Left colon (tissue), 2 donors: ENCODE data around the gene AGBL3. TPM values are rescaled to one million over a fixed set of nuclear protein-coding genes. Genes with fewer than 3 reads are reported as not detected.
"Not testable (repeated sequence)": the region's sequence is repeated elsewhere in the genome, so short reads cannot be mapped to it uniquely, and the experiment has no call there.

Experiments
- ATAC-seq: fragments of 200-7000 bp; cut with Tn5 transposase; one replicate; pipeline ENCODE4 v1.9.1; 2020; ENCODE audit warnings: mild to moderate bottlenecking, moderate library complexity
- DNase-seq, 2 donors: peaks; one replicate each; pipeline ENCODE4 v3.0.0-alpha.2; 2020
- intact Hi-C, 2 donors: fragments of 100-400 bp; cut with DNase I in 1 of 2; cut with micrococcal nuclease in 1 of 2; formaldehyde crosslinking; loops; one replicate each; pipeline versions ENCODE4 v1.11.2 to v1.14.0; 2022; cut with DNase I, micrococcal nuclease
- total RNA-seq, 2 donors: library from RNA; stranded (reverse); fragmentation: NEBNext Ultra II Directional; extraction: Animal tissue kit (Norgen Biotek cat#: 25700); gene quantifications; one replicate each; pipeline ENCODE4 v1.2.1, GENCODE V29; 2021
- donor health status: DM: no; HTN: no; CAD: no.
- donor health status: DM: yes; HTN: yes; CAD: no.

The AGBL3 gene
- total RNA-seq, 2 donors from 2014 or later: 0.64 to 0.78 TPM

- intact Hi-C loops: loop anchor here in 1 of 2 donors (5.0 kb wide), 1 partner anchor 95 kb away; no protein-coding TSS in a partner anchor
- DNase-seq: no peak
- no peak for ATAC-seq
Measured at GRCh38 chr7:134957005-134957404, 29.3 kb upstream of the AGBL3 start.

- intact Hi-C loops: loop anchor here in 1 of 2 donors (5.0 kb wide), 1 partner anchor 92 kb away; no protein-coding TSS in a partner anchor
- DNase-seq: no peak
- ATAC-seq: no peak
Measured at GRCh38 chr7:134959810-134960209, 26.5 kb upstream of the AGBL3 start.

- intact Hi-C loops: no loop called here
- DNase-seq (no peak), ATAC-seq (no peak)
Measured at GRCh38 chr7:134962270-134962780, 24.0 kb upstream of the AGBL3 start.

- no peak for DNase-seq
- no peak for ATAC-seq
- intact Hi-C loops: no loop called here
Measured at GRCh38 chr7:134963036-134963435, 23.3 kb upstream of the AGBL3 start.

GRCh38 chr7:134966691-134967090 is 19.6 kb upstream of the AGBL3 start:
- DNase-seq (no peak), ATAC-seq (peak; percentile 89)
- intact Hi-C loops: no loop called here

- DNase-seq: no peak
- intact Hi-C loops: no loop called here
- ATAC-seq: no peak
Measured at GRCh38 chr7:134968110-134968509, 18.2 kb upstream of the AGBL3 start.

- intact Hi-C loops, ATAC-seq, DNase-seq: not testable (repeated sequence)
Measured at GRCh38 chr7:134981645-134982044, 4.7 kb upstream of the AGBL3 start.

- intact Hi-C loops: loop anchor here in 1 of 2 donors (5.0 kb wide), 1 partner anchor 161 kb away; the partner anchor contains the start of gene TMEM140
- DNase-seq: no peak
- no peak for ATAC-seq
Measured at GRCh38 chr7:134985894-134986362, 380 bp upstream of the AGBL3 start.

- DNase-seq: no peak
- intact Hi-C loops: loop anchor here in 1 of 2 donors (5.0 kb wide), 1 partner anchor 159 kb away; the partner anchor contains the start of gene TMEM140
- no peak for ATAC-seq
Measured at GRCh38 chr7:134988161-134988560, 1.9 kb downstream of the AGBL3 start.

GRCh38 chr7:134991469-134992339 is 5.4 kb downstream of the AGBL3 start:
- ATAC-seq (no peak), DNase-seq (no peak)
- intact Hi-C loops: loop anchor here in 1 of 2 donors (5.0 kb wide), 1 partner anchor 176 kb away; no protein-coding TSS in a partner anchor

GRCh38 chr7:134992626-134993179 is 6.4 kb downstream of the AGBL3 start:
- no peak for DNase-seq
- no peak for ATAC-seq

GRCh38 chr7:134993877-134994456 is 7.7 kb downstream of the AGBL3 start:
- DNase-seq: no peak
- intact Hi-C loops: loop anchor here in 1 of 2 donors (5.0 kb wide), 1 partner anchor 173 kb away; no protein-coding TSS in a partner anchor
- ATAC-seq: no peak

More at GRCh38 chr7:134992626-134993179, 6.4 kb downstream of the AGBL3 start:
- intact Hi-C loops: loop anchor here in 1 of 2 donors (5.0 kb wide), 1 partner anchor 175 kb away; no protein-coding TSS in a partner anchor

GRCh38 chr7:134995239-134996096 is 9.2 kb downstream of the AGBL3 start:
- intact Hi-C loops: no loop called here
- DNase-seq: no peak
- peak; percentile 22 for ATAC-seq

GRCh38 chr7:134996097-134996550 is 9.8 kb downstream of the AGBL3 start:
- ATAC-seq: no peak
- intact Hi-C loops: no loop called here
- no peak for DNase-seq

GRCh38 chr7:134997214-134997885 is 11.0 kb downstream of the AGBL3 start:
- ATAC-seq (no peak), DNase-seq (no peak)
- intact Hi-C loops: no loop called here

- DNase-seq: no peak
- ATAC-seq: no peak
- intact Hi-C loops: no loop called here
Measured at GRCh38 chr7:134999136-134999535, 12.8 kb downstream of the AGBL3 start.

- ATAC-seq (no peak), DNase-seq (no peak)
- intact Hi-C loops: no loop called here
Measured at GRCh38 chr7:135001390-135002165, 15.3 kb downstream of the AGBL3 start.
